Body of pancreas (tissue), 4 donors: ENCODE data around the gene PTH2R.

Experiments used
- CTCF ChIP-seq, 7 experiments: fragments of 450-650 bp in 4 of 7; fragments of 200-600 bp in 3 of 7; sonication (generic) in 3 of 7; IDR thresholded peaks; one replicate each; pipeline ENCODE4 v1.5.1; 2016 to 2019; ENCODE audit warnings: antibody characterized with exemption in 7 of 7
- POLR2A ChIP-seq, 3 donors: fragments of 450-650 bp; IDR thresholded peaks; one replicate each; pipeline ENCODE4 v1.6.1; 2016; ENCODE audit warnings: antibody characterized with exemption in 3 of 3, mild to moderate bottlenecking in 2 of 3

- no peak for TF ChIP-seq CTCF (IDR thresholded peaks at IDR 0.05)
- no peak for TF ChIP-seq POLR2A (IDR thresholded peaks at IDR 0.05)
Measured at GRCh38 chr2:208399201-208399600, 7.4 kb upstream of the PTH2R start.
